Testis (tissue), 3 donors: ENCODE data around the gene BGLAP. TPM values are rescaled to one million over a fixed set of nuclear protein-coding genes. Genes with fewer than 3 reads are reported as not detected.
"Not testable (repeated sequence)": the region's sequence is repeated elsewhere in the genome, so short reads cannot be mapped to it uniquely, and the experiment has no call there.

ENCODE experiments used
- DNase-seq: peaks from one replicate; pipeline ENCODE4 v3.0.0-alpha.2; 2019
- H3K27ac ChIP-seq, 2 donors: fragments of 200-600 bp; sonication (generic); one replicate each; pipeline ENCODE4 v1.5.1; 2019
- H3K27me3 ChIP-seq: fragments of 200-600 bp; sonication (generic); one replicate; pipeline ENCODE4 v1.5.1; 2019
- H3K36me3 ChIP-seq: fragments of 200-600 bp; sonication (generic); one replicate; pipeline ENCODE4 v1.5.1; 2017; ENCODE audit warnings: low read depth; ENCODE audit errors: missing control alignments
- H3K4me1 ChIP-seq: fragments of 200-600 bp; sonication (generic); one replicate; pipeline ENCODE4 v1.5.1; 2019
- H3K4me3 ChIP-seq, 2 donors: fragments of 200-600 bp; sonication (generic); one replicate each; pipeline ENCODE4 v1.5.1; 2017 to 2019
- H3K9me3 ChIP-seq: fragments of 200-600 bp; sonication (generic); one replicate; pipeline ENCODE4 v1.5.1; 2017
- POLR2A ChIP-seq: fragments of 450-650 bp; IDR thresholded peaks from one replicate; pipeline ENCODE4 v1.6.1; 2017; ENCODE audit warnings: antibody characterized with exemption, mild to moderate bottlenecking, moderate library complexity
- WGBS, 2 donors: methylation state at CpG; one replicate each; pipeline ENCODE4 v1.1.5; 2018; 5-methylcytosine and 5-hydroxymethylcytosine counted together
- intact Hi-C: fragments of 100-400 bp; cut with DNase I; formaldehyde crosslinking; loops from one replicate; pipeline ENCODE4 v1.15.1; 2023; ENCODE audit warnings: low total_unique reads
- polyA plus RNA-seq: library from polyadenylated mRNA; stranded (reverse); fragments of 350-450 nt; fragmentation: Illumina TruSeq; extraction: RNeasy Lipid Tissue Mini Kit (QIAGEN cat#74804); gene quantifications from one replicate; pipeline ENCODE4 v1.2.3, GENCODE V29; 2014; ENCODE audit warnings: low read depth, low replicate concordance; ENCODE audit not compliant: insufficient read depth
- total RNA-seq, 2 donors: library from RNA; depleted of rRNA; stranded (reverse); fragments of >200 nt; gene quantifications; one replicate each; pipeline ENCODE4 v1.2.3, GENCODE V29; 2016
- TF ChIP-seq, protein P1 (sequence below), 3 experiments: fragments of 450-650 bp in 2 of 3; fragments of 200-600 bp in 1 of 3; sonication (generic) in 1 of 3; IDR thresholded peaks; one replicate each; pipeline ENCODE4 v1.5.1; 2016 to 2019; ENCODE audit warnings: antibody characterized with exemption in 3 of 3, mild to moderate bottlenecking in 2 of 3, moderate library complexity in 1 of 3

The BGLAP gene
- total and polyA plus RNA-seq, 3 donors from 2014 or later = 1.1 to 1.5 TPM; not detected in 1

DNA sequence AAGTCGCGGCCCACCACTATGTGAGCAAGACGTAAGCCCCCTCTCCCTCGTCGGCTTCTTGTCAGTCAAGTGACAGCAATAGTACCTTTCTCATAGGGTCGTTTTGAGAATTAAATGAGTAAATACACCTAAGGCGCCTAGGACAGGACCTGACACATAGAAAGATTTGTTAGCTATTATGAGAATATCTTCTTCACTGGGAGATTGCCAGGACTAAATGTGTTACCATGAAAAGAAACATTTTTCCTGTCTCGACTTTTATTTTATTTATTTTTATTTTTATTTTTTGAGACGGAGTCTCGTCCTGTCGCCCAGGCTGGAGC, 28.4 kb upstream of the BGLAP start:
- Histone ChIP-seq H3K27ac (peak overlapping the region; percentile 94 to 95), H3K9me3 (no peaks in the 10 kb centered on the region), H3K36me3 (no peaks in the 10 kb centered on the region), H3K27me3 (no peaks in the 10 kb centered on the region), H3K4me1 (peaks cover 15% of the 10 kb centered on the region), H3K4me3 (peak overlapping the region; percentile 70 to 78)
- DNase-seq = no peak
- WGBS, 2 donors = 4 to 10% methylated on average over 11 of the region's 11 CpGs
- intact Hi-C loops = no loop called here
- TF ChIP-seq, protein P1, sequence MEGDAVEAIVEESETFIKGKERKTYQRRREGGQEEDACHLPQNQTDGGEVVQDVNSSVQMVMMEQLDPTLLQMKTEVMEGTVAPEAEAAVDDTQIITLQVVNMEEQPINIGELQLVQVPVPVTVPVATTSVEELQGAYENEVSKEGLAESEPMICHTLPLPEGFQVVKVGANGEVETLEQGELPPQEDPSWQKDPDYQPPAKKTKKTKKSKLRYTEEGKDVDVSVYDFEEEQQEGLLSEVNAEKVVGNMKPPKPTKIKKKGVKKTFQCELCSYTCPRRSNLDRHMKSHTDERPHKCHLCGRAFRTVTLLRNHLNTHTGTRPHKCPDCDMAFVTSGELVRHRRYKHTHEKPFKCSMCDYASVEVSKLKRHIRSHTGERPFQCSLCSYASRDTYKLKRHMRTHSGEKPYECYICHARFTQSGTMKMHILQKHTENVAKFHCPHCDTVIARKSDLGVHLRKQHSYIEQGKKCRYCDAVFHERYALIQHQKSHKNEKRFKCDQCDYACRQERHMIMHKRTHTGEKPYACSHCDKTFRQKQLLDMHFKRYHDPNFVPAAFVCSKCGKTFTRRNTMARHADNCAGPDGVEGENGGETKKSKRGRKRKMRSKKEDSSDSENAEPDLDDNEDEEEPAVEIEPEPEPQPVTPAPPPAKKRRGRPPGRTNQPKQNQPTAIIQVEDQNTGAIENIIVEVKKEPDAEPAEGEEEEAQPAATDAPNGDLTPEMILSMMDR (IDR thresholded peaks at IDR 0.05) = no peak
- TF ChIP-seq POLR2A = no peak

DNA sequence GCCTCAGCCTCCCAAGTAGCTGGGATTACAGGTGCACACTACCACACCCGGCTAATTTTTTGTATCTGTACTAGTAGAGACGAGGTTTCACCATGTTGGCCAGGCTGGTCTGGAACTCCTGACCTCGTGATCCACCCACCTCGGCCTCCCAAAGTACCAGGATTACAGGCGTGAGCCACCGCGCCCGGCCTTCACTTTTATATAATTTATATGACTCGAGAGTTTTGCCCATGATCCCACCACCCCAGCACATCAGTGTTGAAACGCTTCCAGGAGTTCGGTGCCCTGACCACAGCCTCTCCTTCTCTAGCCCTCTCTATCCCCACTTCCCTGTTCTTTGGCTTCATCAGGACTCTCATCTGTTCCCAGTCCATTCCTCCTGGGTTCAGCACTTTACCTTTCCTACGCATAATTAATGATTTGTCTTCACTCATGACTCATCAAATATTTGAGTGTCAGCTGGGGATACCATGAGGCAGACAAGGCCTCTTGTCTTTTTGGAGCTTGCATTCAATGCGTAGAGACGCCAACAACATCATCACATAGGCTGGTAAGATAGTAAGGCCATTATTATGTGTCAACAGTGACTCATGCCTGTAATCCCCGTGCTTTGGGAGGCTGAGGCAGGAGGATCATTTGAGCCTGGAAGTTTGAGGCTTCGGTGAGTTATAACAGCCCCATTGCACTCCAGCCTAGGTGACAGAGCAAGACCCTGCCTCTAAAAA, 27.8 kb upstream of the BGLAP start:
- WGBS, 2 donors = 69 to 74% methylated on average over 16 of the region's 16 CpGs
- intact Hi-C loops = no loop called here
- TF ChIP-seq POLR2A = no peak
- TF ChIP-seq, protein P1 (IDR thresholded peaks at IDR 0.05) = no peak
- no peaks in the 10 kb centered on the region for H3K9me3 ChIP-seq
- peak overlapping the region; percentile 94 to 95 for H3K27ac ChIP-seq
- H3K36me3 ChIP-seq = no peaks in the 10 kb centered on the region
- peaks cover 15% of the 10 kb centered on the region for H3K4me1 ChIP-seq
- no peaks in the 10 kb centered on the region for H3K27me3 ChIP-seq
- DNase-seq = no peak
- H3K4me3 ChIP-seq = peak overlapping the region; percentile 70 to 78

DNA sequence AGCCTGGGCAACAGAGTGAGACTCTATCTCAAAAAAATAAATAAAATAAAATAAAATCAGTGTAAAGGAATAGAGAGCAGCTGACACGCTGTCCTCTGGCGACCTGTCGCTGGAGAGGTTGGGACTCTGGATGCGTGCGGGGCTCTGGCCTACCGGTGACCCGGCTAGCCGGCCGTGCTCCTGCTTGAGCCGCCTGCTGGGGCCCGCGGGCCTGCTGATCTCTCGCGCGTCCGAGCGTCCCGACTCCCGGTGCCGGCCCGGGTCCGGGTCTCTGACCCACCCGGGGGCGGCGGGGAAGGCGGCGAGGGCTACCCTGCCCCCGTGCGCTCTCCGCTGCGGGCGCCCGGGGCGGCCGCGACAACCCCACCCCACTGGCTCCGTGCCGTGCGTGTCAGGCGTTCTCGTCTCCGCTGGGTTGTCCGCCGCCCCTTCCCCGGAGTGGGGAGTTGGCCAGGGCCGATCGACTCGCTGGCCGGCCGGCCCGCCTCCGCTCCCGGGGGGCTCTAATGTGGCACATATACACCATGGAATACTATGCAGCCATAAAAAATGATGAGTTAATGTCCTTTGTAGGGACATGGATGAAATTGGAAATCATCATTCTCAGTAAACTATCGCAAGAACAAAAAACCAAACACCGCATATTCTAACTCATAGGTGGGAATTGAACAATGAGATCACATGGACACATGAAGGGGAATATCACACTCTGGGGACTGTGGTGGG, 25.5 kb upstream of the BGLAP start:
- 70 to 86% methylated on average over 23 to 55 of the region's 55 CpGs for WGBS, 2 donors
- Histone ChIP-seq H3K4me3 (peak overlapping the region in 1 of 2 donors; percentile 26), H3K4me1 (peaks cover 15% of the 10 kb centered on the region)
- H3K27ac ChIP-seq, DNase-seq, intact Hi-C loops, H3K9me3 ChIP-seq, H3K27me3 ChIP-seq, H3K36me3 ChIP-seq: not testable (repeated sequence)

DNA sequence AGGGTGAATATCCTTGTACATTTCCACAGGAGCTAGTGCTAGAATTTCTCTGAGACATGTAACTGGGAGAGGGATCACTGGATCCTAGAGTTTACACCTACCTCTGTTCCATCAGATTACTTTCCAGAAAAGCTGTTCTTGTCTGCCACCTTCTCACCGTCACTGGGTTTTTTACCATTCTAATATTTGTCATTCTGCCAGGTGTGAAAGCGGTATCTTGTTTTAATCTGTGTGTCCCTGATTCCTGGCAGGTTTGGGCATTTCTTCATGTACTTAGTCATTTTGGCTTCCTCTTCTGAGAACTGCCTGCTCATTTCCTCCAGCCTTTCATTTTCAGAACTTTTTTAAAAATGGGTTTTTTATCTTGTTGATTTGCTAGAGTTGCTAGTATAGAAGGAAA, 24.1 kb upstream of the BGLAP start:
- peak overlapping the region in 1 of 2 donors; percentile 47 for H3K27ac ChIP-seq
- H3K4me1 ChIP-seq = peaks cover 10% of the 10 kb centered on the region
- H3K27me3 ChIP-seq = no peaks in the 10 kb centered on the region
- no peaks in the 10 kb centered on the region for H3K36me3 ChIP-seq
- H3K9me3 ChIP-seq = no peaks in the 10 kb centered on the region
- intact Hi-C loops = no loop called here
- TF ChIP-seq, protein P1 (IDR thresholded peaks at IDR 0.05) = no peak
- no peak for TF ChIP-seq POLR2A
- 27 to 40% methylated on average over 2 of the region's 2 CpGs for WGBS, 2 donors
- H3K4me3 ChIP-seq = no peak overlapping the region
- no peak for DNase-seq

DNA sequence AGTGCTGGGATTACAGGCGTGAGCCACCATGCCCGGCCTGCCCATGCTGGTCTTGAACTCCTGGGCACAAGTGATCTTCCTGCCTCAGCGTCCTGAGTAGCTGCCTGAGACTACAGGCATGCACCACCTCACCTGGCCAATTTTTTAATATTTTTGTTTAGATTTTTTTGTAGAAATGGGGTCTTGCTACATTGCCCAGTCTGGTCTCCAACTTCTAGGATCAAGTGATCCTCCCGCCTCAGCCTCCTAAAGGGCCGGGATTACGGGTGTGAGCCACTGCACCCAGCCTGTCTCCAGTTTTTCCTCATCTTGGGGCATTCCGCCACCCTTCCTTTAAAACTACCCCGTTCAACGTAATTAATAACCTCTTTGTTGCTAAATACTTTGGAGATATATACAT, 21.8 kb upstream of the BGLAP start:
- H3K27me3 ChIP-seq = no peaks in the 10 kb centered on the region
- DNase-seq = no peak
- no peak overlapping the region for H3K4me3 ChIP-seq
- TF ChIP-seq, protein P1 (IDR thresholded peaks at IDR 0.05) = no peak
- no peak for TF ChIP-seq POLR2A
- no peaks in the 10 kb centered on the region for H3K4me1 ChIP-seq
- 92 to 96% methylated on average over 9 of the region's 9 CpGs for WGBS, 2 donors
- no peaks in the 10 kb centered on the region for H3K36me3 ChIP-seq
- intact Hi-C loops = loop anchor here (5.0 kb wide), 1 partner anchor 128 kb away; no protein-coding TSS in a partner anchor
- no peak overlapping the region for H3K27ac ChIP-seq
- H3K9me3 ChIP-seq = no peaks in the 10 kb centered on the region
